Activated gamma-delta T cell treated with Interleukin-2 at 50 U/mL for 16 hours (primary cell): Measurements from ENCODE around the gene CTSA.
"Not testable (repeated sequence)": the region's sequence is repeated elsewhere in the genome, so short reads cannot be mapped to it uniquely, and the experiment has no call there.

Experiments
- DNase-seq: peaks from one replicate; pipeline ENCODE4 v3.0.0-alpha.2; 2020

The CTSA gene

DNA sequence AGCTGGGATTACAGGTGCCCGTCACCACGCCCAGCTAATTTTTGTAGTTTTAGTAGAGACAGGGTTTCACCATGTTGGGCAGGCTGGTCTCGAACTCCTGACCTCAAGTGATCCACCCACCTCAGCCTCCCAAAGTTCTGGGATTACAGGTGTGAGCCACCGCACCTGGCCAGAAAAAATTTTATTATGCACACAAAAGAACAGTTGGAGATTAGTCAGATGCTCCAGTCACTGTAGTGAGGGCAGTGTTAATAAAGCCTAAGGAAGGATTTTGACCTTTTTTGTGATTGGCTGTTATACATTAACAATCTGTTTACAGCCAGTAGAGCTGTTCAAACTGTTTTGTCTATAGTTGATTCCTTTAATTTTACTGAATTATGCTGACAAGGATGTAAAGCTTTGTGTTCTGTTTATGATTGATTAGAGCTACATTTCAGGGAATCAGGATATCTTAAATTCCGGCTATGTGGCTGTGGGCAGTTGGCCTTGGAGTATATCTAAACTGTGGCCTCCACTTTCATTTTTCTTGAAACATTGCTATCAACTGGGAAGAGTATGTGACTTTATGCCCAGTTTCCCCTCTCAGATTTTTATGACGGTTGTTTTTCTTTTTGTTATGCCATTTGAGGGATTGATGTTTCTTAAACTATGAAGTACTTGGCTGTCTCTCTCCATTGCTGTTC, 23.9 kb upstream of the CTSA start:
- DNase-seq: no peak

DNA sequence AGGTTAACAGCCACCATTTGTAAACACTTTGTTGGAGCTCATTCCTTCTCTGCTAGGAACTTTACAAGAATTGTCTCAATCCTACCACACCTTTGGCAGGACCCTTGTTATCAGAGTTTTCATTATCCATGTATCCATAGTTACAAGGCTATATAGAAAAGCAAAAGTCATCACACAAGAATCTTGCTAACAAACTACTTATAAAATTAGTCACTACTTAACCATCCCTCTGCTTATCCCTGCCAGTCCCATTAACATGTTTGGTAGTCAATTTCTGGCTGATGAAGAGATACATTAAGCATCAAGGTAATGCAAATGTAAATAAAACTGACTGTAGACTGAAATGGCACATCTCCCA, 23.3 kb upstream of the CTSA start:
- no peak for DNase-seq

DNA sequence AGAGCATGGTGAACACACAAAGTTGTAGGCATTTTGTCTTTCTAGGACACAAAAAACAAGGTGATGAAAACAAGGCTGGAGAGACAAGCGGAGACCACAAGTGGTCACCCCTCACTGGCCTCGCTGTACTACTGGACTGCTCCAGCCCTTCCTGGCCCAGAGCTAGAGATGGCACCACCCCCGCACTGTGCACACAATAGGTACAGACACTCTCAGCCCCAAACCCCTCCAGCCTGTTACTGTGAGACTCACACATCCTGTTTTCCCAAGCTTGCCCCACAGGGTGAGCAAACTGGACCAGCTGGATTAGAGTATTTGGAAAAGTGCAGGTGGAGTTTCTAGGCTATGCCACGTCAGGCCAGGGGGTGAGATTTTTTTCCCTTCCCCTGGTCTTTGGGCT, 18.5 kb upstream of the CTSA start:
- DNase-seq: no peak

DNA sequence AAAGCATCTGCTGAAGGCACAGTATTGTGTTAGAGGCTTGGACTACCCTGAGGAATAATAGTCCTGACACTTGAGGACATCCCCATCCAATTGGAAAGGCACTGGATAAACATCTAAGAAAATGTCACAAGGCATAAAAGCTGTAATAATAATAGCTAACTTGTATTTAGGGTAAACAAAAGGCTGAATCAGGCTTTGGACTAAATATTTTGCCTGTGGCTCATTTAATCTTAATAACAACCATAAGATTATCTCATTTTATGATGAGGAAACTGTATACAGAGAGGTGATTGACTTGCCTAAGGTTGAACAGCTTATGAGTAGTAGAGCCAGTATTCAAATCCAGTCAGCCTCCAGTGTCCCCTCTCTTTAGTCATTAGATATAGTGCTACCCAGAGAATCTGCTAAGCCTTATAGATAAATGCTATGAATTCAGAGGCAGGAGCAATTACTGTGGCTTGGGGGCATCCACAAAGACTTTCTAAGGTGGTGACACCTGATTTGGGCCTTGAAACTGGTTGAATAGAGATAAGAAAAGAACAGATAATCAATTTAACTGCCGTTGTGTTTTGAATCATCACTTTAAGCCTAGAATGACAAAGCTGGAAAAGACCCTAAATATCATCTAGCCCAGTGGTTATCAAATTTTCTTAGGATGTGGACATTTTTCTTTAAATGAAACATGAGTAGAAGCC, 17.6 kb upstream of the CTSA start:
- DNase-seq: no peak

DNA sequence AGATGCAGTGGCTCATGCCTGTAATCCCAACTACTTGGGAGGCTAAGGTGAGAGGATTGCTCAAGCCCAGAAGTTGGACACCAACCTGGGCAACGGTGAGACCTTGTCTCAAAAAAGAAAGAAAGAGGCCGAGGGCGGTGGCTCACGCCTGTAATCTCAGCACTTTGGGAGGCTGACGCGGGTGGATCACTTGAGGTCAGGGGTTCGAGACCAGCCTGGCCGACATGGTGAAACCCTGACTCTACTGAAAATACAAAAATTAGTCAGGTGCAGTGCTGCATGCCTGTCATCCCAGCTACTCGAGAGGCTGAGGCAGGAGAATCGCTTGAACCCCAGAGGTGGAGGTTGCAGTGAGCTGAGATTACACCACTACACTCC, 17.0 kb upstream of the CTSA start:
- DNase-seq: not testable (repeated sequence)

DNA sequence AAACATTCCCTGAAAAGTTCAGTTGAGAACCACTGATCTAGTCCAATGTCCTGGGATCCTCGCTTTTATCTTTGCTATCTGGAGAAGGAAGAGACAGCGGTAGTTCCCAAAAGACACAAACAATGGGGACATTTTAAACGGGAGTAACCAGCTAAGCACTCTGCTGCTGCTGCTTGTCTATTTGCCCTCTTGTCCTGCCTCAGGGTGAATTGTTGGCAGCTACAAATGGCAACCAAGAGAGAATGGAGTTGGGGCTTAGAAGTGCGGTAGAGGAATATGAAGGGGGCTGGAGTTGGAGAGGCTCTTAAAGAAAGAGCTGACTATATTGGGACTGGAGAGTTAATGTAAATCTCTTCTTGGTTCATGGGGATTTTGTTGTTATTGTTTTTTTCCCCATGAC, 16.6 kb upstream of the CTSA start:
- DNase-seq: no peak

DNA sequence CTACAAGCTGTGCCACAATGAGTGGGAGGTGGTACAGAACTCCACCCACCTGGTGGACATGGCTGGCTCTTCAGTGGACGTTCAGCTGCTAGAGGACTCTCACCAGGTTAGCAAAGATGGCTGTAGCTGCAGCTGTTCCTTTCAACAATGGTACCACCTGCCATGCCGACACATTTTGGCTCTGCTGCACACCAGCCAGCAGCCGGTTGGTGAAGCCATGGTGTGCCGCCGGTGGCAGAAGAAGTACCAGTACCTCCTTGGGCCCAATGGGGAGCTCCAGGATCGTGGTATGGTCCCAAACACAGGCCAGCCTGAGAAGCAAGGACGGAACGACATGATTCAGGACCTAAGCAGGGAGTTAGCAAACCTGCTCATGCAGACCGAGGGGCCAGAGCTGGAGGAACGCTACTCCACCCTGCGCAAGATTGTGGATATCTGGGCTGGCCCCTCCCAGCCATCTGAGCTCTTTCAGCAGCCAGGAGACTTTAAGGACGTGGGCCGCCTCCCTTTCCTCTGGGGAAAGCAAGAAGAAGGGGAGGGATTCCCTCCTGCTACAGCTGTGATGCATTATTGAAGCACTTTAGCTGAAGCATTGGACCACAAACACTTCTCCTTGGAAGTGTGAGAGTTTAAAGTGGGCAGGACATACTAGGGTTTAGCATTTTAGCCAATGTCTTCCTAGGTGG, 12.9 kb upstream of the CTSA start:
- no peak for DNase-seq

DNA sequence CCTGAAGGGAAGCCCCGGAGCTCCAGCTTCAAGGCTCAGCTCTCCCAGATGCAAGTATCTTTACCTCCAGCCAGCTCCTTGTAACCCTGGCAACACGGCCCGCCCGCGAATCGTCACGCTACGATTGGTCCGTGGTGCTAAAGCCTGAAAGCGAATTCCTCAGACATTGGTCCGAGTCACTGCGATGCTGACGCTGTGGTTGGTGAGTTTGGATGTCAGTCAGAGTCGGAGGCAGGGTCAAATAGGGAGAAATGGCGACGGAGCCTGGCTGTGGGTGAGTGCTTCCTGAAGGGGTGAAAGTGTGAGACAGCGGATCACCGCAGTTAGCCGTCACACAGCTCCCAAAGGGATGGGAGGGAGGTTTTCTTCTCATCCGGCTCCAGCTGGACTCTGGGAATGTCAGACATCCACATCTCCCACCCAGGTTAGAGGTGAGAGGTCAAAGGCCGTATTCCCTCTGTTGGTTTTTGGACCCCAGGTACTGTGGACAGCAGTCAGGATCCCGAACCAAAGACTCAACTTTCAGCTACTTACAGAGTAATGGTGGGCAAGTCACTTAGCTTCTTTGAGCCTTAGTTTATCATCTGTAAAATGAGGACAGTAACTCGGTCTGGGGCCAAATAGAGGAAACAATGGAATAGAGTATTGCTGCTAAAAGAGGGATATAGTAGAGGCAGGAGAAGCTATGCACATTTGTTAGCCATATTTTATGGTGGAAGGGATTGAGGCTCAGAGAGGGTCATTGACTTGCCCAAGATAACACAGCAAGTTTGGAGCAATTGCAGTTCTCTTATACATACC, 9.9 kb upstream of the CTSA start, which contains the start of gene ZSWIM1:
Gene ZSWIM1, plus strand, starts transcription at position 240 of the 801 bp plus-strand sequence. CDS start 1,366 bp downstream, outside the sequence.
- DNase-seq: peak; percentile 98

DNA sequence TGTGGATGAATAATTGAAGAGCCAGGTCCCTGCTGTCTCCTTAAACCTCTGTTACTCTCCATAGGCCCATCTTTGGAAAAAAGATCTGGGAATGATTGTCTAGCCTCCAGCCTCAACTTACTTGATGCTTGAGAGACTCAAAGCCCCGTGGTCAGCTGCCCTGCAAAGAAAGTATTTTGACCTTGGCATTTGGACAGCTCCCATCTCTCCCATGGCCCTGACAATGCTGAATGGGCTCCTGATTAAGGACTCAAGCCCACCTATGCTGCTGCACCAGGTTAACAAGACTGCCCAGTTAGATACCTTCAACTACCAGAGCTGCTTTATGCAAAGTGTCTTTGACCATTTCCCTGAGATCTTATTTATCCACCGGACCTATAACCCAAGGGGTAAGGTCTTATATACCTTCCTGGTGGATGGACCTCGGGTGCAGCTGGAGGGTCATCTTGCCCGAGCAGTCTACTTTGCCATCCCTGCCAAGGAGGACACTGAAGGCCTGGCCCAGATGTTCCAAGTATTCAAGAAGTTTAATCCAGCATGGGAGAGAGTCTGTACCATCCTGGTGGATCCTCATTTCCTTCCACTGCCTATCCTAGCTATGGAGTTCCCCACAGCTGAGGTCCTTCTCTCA, 8.6 kb upstream of the CTSA start:
- no peak for DNase-seq

DNA sequence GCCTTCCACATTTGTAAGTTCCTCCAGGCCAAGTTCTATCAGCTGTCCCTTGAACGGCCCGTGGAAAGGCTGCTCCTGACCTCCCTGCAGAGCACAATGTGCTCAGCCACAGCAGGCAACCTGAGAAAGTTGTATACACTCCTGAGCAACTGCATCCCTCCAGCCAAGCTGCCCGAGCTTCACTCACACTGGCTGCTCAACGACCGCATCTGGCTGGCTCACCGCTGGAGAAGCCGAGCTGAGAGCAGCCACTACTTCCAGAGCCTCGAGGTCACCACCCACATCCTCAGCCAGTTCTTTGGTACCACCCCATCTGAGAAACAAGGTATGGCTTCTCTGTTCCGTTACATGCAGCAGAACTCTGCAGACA, 8.1 kb upstream of the CTSA start:
- DNase-seq: no peak

DNA sequence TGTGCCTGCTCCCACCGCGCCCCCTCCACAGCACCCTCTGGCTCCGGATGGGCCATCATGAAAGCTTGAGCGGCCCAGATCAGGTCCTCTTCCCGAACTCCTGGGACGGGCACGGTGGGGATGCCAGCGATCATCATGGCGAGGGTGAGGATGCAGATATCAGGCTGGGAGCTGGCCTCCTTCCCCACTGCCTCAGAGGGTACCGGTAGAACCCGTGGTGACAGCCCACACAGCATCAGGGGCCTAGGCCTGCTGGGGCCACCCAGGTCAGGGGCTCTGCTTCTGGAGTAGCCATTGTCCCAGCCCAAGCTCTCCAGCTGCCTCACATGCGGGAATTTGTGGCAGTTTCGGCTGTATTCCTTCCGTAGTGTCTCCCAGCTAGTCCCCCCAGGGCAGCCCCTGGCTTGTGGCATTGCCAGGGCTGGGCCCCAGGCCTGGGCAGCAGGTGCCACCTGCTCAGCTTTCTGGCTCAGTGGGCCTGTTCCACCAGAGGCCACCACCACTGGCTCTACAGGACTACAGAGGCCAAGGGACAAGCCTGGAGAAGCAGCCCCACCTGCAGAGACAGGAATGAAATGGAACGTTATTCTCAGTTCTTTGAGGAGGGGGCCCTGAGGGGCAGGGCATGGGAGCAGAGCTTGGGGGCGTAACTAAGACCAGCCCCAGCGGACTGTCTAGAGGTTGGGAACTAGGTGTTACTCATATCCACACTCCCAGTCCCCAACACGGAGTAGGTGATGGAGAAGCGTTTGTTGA, 4.4 kb upstream of the CTSA start:
- no peak for DNase-seq

DNA sequence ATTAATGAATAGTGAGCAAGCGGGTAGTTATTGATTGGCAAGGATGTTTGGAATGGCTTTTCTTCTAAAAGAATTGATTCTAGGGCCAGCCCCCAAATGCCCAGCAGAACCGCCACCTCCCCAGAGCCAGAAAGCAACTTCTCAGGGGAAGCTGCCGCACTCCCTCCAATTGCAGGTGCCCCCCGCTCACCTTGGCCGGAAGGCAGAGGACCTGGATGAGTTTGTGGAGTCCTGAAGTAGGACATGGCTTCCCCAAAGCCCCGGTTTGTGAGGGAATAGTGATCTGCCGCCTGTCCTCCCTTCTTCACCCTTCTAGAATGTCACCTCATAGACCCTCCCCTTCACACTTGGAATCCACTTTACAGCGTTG, 3.8 kb upstream of the CTSA start, which contains the start of gene SPATA25:
Gene SPATA25, minus strand, starts transcription at position 277 of the 370 bp plus-strand sequence. Its CDS starts 32 bp downstream, at position 245.
- DNase-seq: no peak

DNA sequence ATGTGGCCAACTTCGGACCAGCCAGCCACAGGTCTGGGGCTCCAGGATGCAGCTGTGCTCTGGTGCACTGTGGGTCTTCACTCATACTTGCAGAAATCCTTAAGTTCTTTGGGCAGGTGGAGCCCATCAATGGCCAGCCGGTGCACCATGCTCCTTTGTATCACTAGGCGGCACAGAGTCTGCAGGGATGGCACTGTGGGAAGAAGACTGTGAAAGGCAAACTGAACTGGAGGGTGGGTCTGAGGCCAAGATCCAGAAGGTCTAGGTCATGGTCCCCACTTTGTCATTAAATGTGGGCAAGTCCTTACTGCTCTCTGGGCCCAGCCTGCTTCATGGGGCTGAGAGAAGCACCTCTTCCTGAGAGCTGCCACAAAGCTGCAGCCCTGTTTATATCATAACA, 2.5 kb upstream of the CTSA start:
- no peak for DNase-seq

DNA sequence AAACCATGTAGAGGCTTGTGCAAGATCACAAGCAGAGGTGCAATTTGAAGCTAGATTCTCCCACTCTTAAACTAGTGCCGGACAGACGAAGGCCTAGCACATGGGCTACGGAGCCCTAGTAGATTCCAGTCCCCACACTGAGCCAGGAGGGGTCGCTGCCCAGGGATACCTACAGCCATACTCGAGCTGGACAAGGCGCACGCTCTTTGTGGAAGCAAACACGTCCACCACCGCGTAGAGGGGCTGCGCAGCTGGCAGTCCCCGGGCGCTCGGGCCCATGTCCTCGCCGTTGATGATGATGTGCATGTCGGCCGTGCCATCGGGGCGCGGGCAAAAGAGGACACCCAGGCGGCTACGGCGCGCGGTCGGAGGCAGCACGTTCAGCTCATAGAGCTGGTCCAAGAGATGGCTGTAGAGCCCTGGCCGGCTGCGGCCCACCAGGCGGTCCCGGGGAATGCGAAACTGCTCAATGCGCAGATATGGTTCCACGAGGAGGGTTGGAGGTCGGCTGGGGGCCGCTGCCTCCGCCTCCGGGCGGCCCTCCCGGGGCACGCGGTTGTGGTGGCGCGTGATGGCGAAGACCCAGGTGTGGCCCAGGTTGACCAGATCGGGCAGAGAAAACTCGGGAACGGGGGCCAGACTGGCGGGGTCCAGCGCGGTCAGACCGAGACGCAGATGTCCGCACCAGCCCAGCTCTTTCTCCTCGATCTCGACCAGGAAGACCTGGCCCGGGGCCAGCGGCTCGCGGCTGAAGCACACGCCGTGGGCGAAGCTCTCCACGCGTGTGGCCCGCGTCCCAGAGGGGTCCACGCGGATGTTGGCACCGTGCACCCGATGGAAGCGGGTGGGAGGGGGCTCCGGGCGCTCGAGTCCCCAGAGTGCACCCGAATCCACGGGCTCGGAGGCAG, 804 bp upstream of the CTSA start:
- peak; percentile 43 for DNase-seq

DNA sequence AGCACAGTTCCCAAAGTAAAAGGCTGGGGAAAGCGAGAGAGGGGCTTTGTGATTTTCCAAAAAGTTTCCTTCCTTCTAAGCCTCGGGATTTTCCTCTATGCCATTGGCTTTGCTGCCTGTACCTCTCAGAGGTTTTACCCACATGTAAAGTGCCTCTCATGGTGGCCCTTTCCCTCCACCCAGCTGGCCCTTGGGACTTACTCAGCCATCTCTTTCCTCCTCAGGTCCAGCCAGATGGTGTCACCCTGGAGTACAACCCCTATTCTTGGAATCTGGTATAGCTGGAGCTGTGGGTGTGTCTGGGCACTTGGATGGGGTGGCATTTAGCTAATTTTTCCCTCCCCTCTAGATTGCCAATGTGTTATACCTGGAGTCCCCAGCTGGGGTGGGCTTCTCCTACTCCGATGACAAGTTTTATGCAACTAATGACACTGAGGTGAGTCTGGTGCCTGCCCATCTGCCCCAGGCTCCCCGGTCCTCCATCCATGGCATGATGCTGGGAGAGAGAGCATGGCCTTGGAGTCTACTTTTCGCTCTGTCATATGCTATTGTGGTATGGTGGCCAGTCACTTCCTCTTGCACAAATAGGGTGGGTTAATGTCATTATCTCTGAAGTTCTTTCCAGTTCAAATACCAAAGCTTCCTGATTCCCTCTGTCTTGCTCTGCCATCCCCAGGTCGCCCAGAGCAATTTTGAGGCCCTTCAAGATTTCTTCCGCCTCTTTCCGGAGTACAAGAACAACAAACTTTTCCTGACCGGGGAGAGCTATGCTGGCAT, 1.1 kb downstream of the CTSA start:
- DNase-seq: no peak

DNA sequence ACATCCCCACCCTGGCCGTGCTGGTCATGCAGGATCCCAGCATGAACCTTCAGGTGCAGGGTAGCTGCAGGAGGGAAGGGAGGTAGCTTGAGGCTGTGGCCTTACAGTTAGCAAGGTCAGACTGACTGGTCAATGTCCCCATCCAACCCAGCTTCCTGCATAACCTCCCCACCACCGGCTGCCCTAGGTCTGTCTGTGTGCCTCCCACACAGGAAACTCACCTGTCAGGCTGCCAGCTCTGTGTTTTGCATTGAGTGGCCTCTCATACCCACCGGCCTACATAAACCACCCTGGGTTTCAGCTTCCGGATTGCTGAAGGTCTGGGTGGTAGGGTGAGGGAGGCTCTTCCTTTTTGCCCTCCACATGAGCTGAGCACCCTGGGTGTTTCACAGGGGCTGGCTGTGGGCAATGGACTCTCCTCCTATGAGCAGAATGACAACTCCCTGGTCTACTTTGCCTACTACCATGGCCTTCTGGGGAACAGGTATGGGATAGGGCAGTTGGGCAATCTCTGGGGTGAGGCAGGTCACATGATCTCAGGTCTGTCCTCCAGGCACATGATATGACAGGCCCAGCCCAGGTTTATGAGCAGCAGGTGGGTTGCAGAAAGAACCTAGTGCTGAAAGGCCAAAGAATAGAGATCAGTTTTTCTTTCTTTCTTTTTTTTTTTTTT, 1.8 kb downstream of the CTSA start:
- DNase-seq: peak; percentile 50

DNA sequence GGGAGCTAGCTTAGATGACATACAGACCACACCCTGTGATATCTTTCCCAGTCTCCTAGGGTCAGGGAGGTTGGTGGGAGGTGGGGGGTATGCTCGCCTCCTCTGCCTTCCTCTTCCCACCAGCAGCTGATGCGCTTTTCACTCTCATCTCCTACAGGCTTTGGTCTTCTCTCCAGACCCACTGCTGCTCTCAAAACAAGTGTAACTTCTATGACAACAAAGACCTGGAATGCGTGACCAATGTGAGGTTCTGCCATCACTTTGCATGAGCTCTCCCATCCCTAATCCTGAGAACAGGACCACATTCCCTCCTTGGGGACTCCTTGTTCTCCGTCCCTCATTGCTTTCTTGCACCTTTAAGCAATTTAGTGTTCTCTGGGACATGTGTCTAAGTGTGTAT, 2.7 kb downstream of the CTSA start:
- no peak for DNase-seq

DNA sequence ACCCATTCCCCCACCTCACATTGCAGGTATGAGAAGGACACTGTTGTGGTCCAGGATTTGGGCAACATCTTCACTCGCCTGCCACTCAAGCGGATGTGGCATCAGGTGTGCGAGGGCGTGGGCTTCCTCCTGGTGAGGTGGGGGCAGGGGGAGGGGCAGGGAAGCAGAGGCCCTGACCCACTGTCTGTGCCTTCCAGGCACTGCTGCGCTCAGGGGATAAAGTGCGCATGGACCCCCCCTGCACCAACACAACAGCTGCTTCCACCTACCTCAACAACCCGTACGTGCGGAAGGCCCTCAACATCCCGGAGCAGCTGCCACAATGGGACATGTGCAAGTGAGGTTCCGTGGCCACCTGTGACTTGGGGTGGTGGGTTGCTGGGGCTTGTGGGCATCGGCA, 3.7 kb downstream of the CTSA start:
- DNase-seq: no peak

DNA sequence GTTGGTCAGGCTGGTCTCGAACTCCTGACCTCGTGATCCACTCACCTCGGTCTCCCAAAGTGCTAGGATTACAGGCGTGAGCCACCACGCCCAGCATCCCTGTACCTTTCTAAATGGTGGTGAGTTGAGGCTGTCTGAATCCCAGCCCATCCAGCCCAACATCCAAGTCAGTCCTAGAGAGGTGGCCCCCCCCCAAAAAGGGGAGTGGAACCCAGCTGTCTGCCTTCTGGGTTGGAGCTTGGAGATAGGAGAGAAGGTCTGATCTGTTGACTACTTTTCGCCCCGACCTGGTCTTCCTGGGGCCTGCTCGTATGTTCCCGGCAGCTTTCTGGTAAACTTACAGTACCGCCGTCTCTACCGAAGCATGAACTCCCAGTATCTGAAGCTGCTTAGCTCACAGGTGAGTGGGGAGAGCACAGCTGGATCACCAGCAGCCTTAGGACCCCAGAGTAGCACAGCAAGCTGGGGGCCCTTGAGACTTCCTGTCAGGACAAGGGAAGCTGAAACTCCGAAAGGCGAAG, 5.6 kb downstream of the CTSA start:
- DNase-seq: no peak
